H9 (cell line): Measurements from ENCODE around the gene RASA3. TPM values are rescaled to one million over a fixed set of nuclear protein-coding genes. Genes with fewer than 3 reads are reported as not detected.

Source experiments
- DNase-seq: peaks from one replicate; pipeline ENCODE4 v3.0.0-alpha.2; 2017
- H2AFZ ChIP-seq: one replicate; pipeline ENCODE4 v1.6.1; 2013; ENCODE audit warnings: mild to moderate bottlenecking, low read length, control low read depth, moderate library complexity
- H2AK5ac ChIP-seq: 2 replicates; pipeline ENCODE4 v1.6.1; 2013; ENCODE audit warnings: low read length, control low read depth, mixed read lengths; ENCODE audit not compliant: insufficient read length
- H2BK120ac ChIP-seq: one replicate; pipeline ENCODE4 v1.6.1; 2013; ENCODE audit warnings: low read depth, mild to moderate bottlenecking, low read length, control low read depth, inconsistent platforms; ENCODE audit not compliant: poor library complexity, severe bottlenecking
- H2BK12ac ChIP-seq: 2 replicates; pipeline ENCODE4 v1.6.1; 2013; ENCODE audit warnings: low read length, control low read depth, mixed read lengths, low read depth; ENCODE audit not compliant: insufficient read length
- H2BK15ac ChIP-seq: 2 replicates; pipeline ENCODE4 v1.6.1; 2013; ENCODE audit warnings: low read depth, low read length, control low read depth
- H2BK20ac ChIP-seq: one replicate; pipeline ENCODE4 v1.6.1; 2013; ENCODE audit warnings: low read depth, mild to moderate bottlenecking, low read length, control low read depth, inconsistent platforms; ENCODE audit not compliant: poor library complexity, severe bottlenecking
- H2BK5ac ChIP-seq: 2 replicates; pipeline ENCODE4 v1.6.1; 2013; ENCODE audit warnings: low read length, control low read depth, mixed read lengths; ENCODE audit not compliant: insufficient read length
- H3K14ac ChIP-seq: 2 replicates; pipeline ENCODE4 v1.6.1; 2013; ENCODE audit warnings: low read length, control low read depth; ENCODE audit not compliant: insufficient read depth
- H3K18ac ChIP-seq: 2 replicates; pipeline ENCODE4 v1.6.1; 2013; ENCODE audit warnings: low read depth, mild to moderate bottlenecking, mixed read lengths, low read length, control low read depth; ENCODE audit not compliant: insufficient read length
- H3K23ac ChIP-seq: 2 replicates; pipeline ENCODE4 v1.6.1; 2013; ENCODE audit warnings: low read length, control low read depth, mixed read lengths, low read depth; ENCODE audit not compliant: insufficient read length
- H3K23me2 ChIP-seq: 2 replicates; pipeline ENCODE4 v1.6.1; 2013; ENCODE audit warnings: low read depth, mild to moderate bottlenecking, mixed read lengths, low read length, control low read depth; ENCODE audit not compliant: insufficient read length, poor library complexity, severe bottlenecking
- H3K27ac ChIP-seq: 2 replicates; pipeline ENCODE4 v1.5.1; 2013; ENCODE audit warnings: low read length, control low read depth, mixed read lengths, low read depth; ENCODE audit not compliant: insufficient read length
- H3K27me3 ChIP-seq: 2 replicates; pipeline ENCODE4 v1.6.1; 2013; ENCODE audit warnings: low read length, control low read depth, inconsistent platforms; ENCODE audit not compliant: insufficient read depth
- H3K4ac ChIP-seq: 2 replicates; pipeline ENCODE4 v1.6.1; 2013; ENCODE audit warnings: low read depth, mild to moderate bottlenecking, control low read depth, inconsistent platforms, low read length, moderate library complexity
- H3K4me1 ChIP-seq: 2 replicates; pipeline ENCODE4 v1.6.1; 2013; ENCODE audit warnings: low read length, control low read depth, inconsistent platforms; ENCODE audit not compliant: insufficient read depth
- H3K4me2 ChIP-seq: 2 replicates; pipeline ENCODE4 v1.6.1; 2013; ENCODE audit warnings: low read length, control low read depth, mixed read lengths; ENCODE audit not compliant: insufficient read length, insufficient read depth
- H3K56ac ChIP-seq: 2 replicates; pipeline ENCODE4 v1.6.1; 2013; ENCODE audit warnings: low read depth, mild to moderate bottlenecking, mixed read lengths, low read length, control low read depth; ENCODE audit not compliant: insufficient read length
- H3K79me1 ChIP-seq: 2 replicates; pipeline ENCODE4 v1.6.1; 2013; ENCODE audit warnings: low read depth, mild to moderate bottlenecking, moderate library complexity, low read length, control low read depth, inconsistent platforms; ENCODE audit not compliant: insufficient read depth, poor library complexity, severe bottlenecking
- H3K79me2 ChIP-seq: 2 replicates; pipeline ENCODE4 v1.6.1; 2013; ENCODE audit warnings: low read length, control low read depth, inconsistent platforms; ENCODE audit not compliant: insufficient read depth
- H3K9ac ChIP-seq: 2 replicates; pipeline ENCODE4 v1.6.1; 2013; ENCODE audit warnings: low read length, control low read depth, mixed read lengths; ENCODE audit not compliant: insufficient read length; ENCODE audit errors: extremely low read depth
- H3K9me3 ChIP-seq: one replicate; pipeline ENCODE4 v1.6.1; 2013; ENCODE audit warnings: low read depth, low read length, inconsistent platforms; ENCODE audit not compliant: control insufficient read depth
- H3T11ph ChIP-seq: one replicate; pipeline ENCODE4 v1.6.1; 2013; ENCODE audit warnings: mild to moderate bottlenecking, low read length, control low read depth, inconsistent platforms
- H4K20me1 ChIP-seq: one replicate; pipeline ENCODE4 v1.6.1; 2013; ENCODE audit not compliant: control insufficient read depth, insufficient read length, insufficient read depth
- H4K5ac ChIP-seq: 2 replicates; pipeline ENCODE4 v1.6.1; 2013; ENCODE audit warnings: low read depth, mild to moderate bottlenecking, mixed read lengths, low read length, control low read depth; ENCODE audit not compliant: insufficient read length
- H4K8ac ChIP-seq: replicated peaks from 2 replicates; pipeline ENCODE4 v1.6.1; 2013; ENCODE audit warnings: low read length, control low read depth, mixed read lengths, low read depth; ENCODE audit not compliant: insufficient read length
- H4K91ac ChIP-seq: 2 replicates; pipeline ENCODE4 v1.6.1; 2013; ENCODE audit warnings: low read depth, mild to moderate bottlenecking, moderate library complexity, mixed read lengths, low read length, control low read depth; ENCODE audit not compliant: insufficient read length
- H3K27ac Mint-ChIP-seq, 3 experiments: 2 replicates in 2 of 3; 3 replicates in 1 of 3; pipeline ENCODE4 v1.8.0; 2020 to 2021; ENCODE audit warnings: mixed read lengths in 3 of 3, mild to moderate bottlenecking in 1 of 3, moderate library complexity in 1 of 3
- H3K27me3 Mint-ChIP-seq: 2 replicates; pipeline ENCODE4 v1.8.0; 2021; ENCODE audit warnings: low read depth, mild to moderate bottlenecking, moderate library complexity, mixed read lengths
- H3K36me3 Mint-ChIP-seq, 3 experiments: 2 replicates in 2 of 3; 3 replicates in 1 of 3; pipeline ENCODE4 v1.8.0; 2020 to 2021; ENCODE audit warnings: low read depth in 3 of 3, mixed read lengths in 3 of 3; ENCODE audit not compliant: insufficient read depth in 1 of 3
- H3K4me1 Mint-ChIP-seq, 2 experiments: 2 replicates each; pipeline ENCODE4 v1.8.0; 2020; ENCODE audit warnings: mixed read lengths in 2 of 2
- H3K4me3 Mint-ChIP-seq, 2 experiments: 2 replicates in 1 of 2; 3 replicates in 1 of 2; pipeline ENCODE4 v1.8.0; 2020 to 2021; ENCODE audit warnings: mild to moderate bottlenecking in 2 of 2, mixed read lengths in 2 of 2, moderate library complexity in 1 of 2
- H3K9me3 Mint-ChIP-seq, 2 experiments: 2 replicates in 1 of 2; 3 replicates in 1 of 2; pipeline ENCODE4 v1.8.0; 2020; ENCODE audit warnings: mild to moderate bottlenecking in 2 of 2, mixed read lengths in 2 of 2, moderate library complexity in 1 of 2
- WGBS: extraction: QIAGEN DNeasy Blood & Tissue Kit; methylation state at CpG from one replicate; pipeline ENCODE4 v1.1.7; 2013; ENCODE audit warnings: missing lambda C conversion rate, low lambda C conversion rate, mixed read lengths; ENCODE audit not compliant: insufficient read length; ENCODE audit errors: extremely low coverage; 5-methylcytosine and 5-hydroxymethylcytosine counted together
- total RNA-seq: library from RNA; stranded (reverse); gene quantifications from 2 replicates; pipeline ENCODE4 v1.2.1, GENCODE V29; 2021
- TF ChIP-seq, protein P1 (sequence below): fragments of 200-600 bp; sonication (generic); conservative IDR thresholded peaks from 3 replicates; pipeline ENCODE4 v1.8.0; 2021; ENCODE audit warnings: antibody characterized with exemption, mild to moderate bottlenecking

The RASA3 gene
- total RNA-seq, 1 experiment from 2014 or later, result 12.3 TPM

DNA sequence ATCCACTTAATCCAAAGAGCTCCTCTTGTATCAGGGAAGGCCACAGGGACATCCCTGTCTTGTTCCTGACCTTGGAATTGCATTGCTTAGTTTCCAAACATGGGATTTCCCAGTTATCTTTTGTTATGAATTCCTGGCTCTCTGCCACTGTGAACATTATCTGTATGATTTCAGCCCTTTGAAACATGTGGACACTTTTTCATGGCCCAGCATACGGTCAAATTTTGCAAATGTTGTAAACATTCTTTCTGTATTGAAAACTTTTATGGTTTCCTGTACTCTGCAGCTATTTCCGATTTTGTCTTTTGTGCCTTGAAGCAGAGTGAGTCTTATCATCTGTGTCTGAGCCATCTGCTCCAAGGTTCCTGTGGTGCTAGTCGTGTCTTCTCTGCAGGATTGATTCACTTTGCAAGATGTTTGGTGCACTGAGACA lies 42.1 kb upstream of the RASA3 start:
- no peak overlapping the region for H2BK15ac ChIP-seq
- H3K36me3 Mint-ChIP-seq, result peaks cover 0 to 4% (median 0%) of the 10 kb centered on the region in 3 experiments; a peak in 1 of 7 replicates
- H3K18ac ChIP-seq, result no peak overlapping the region
- H4K91ac ChIP-seq, result no peak overlapping the region
- no peaks in the 10 kb centered on the region for H3K9me3 ChIP-seq
- H2AFZ ChIP-seq, result no peak overlapping the region
- no peak overlapping the region for H4K8ac ChIP-seq
- H3K14ac ChIP-seq, result no peak overlapping the region
- H3K23ac ChIP-seq, result no peak overlapping the region
- H4K5ac ChIP-seq, result no peak overlapping the region
- H4K20me1 ChIP-seq, result no peaks in the 10 kb centered on the region
- no peak overlapping the region for H3K4ac ChIP-seq
- peaks cover 12% of the 10 kb centered on the region for H3K27me3 Mint-ChIP-seq
- H3K79me2 ChIP-seq, result no peaks in the 10 kb centered on the region
- no peak overlapping the region for H3K27ac ChIP-seq
- H2BK5ac ChIP-seq, result no peak overlapping the region
- no peak overlapping the region for H3K4me3 Mint-ChIP-seq
- H3K23me2 ChIP-seq, result no peaks in the 10 kb centered on the region
- TF ChIP-seq, protein P1, sequence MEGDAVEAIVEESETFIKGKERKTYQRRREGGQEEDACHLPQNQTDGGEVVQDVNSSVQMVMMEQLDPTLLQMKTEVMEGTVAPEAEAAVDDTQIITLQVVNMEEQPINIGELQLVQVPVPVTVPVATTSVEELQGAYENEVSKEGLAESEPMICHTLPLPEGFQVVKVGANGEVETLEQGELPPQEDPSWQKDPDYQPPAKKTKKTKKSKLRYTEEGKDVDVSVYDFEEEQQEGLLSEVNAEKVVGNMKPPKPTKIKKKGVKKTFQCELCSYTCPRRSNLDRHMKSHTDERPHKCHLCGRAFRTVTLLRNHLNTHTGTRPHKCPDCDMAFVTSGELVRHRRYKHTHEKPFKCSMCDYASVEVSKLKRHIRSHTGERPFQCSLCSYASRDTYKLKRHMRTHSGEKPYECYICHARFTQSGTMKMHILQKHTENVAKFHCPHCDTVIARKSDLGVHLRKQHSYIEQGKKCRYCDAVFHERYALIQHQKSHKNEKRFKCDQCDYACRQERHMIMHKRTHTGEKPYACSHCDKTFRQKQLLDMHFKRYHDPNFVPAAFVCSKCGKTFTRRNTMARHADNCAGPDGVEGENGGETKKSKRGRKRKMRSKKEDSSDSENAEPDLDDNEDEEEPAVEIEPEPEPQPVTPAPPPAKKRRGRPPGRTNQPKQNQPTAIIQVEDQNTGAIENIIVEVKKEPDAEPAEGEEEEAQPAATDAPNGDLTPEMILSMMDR, result no peak
- no CpG with 5 or more reads among the region's 3 CpGs for WGBS
- H3K4me1 ChIP-seq, result no peaks in the 10 kb centered on the region
- no peaks in the 10 kb centered on the region for H3K27me3 ChIP-seq
- DNase-seq, result no peak
- H2BK20ac ChIP-seq, result no peak overlapping the region
- no peak overlapping the region for H3K27ac Mint-ChIP-seq
- H3K9ac ChIP-seq, result no peak overlapping the region
- H3K4me1 Mint-ChIP-seq, result peaks cover 6 to 7% of the 10 kb centered on the region in 2 experiments
- no peak overlapping the region for H2BK12ac ChIP-seq
- H2BK120ac ChIP-seq, result no peak overlapping the region
- no peak overlapping the region for H3K56ac ChIP-seq
- H2AK5ac ChIP-seq, result no peak overlapping the region
- peaks cover 3 to 7% of the 10 kb centered on the region in 2 experiments; a peak in 3 of 5 replicates for H3K9me3 Mint-ChIP-seq
- no peak overlapping the region for H3T11ph ChIP-seq
- no peaks in the 10 kb centered on the region for H3K79me1 ChIP-seq
- H3K4me2 ChIP-seq, result no peak overlapping the region
